Measurements from ENCODE around the gene PLEKHH3.

PLEKHH3 gene

DNA sequence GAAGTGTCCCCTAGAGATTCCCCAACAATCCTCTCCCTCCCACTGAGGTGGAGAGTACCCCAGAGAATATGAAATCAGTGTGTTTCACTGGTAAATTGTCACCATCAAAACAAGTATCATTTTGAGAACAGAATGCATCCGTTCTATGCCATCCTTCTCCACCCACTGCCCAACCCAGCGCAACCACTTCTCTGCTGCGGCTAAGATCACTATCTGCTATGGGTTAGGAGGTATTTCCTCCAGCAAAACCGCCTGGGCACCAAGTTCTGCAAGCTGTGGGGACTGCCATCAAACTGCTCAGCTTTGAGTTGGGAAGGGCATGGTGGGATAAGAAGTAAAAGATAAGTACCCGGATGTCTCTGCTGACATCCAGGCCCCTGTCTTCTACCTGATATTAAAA lies 29.9 kb upstream of the PLEKHH3 start:
- Histone ChIP-seq H3K4me2 (ENCODE audit: low read depth, low read length, poor library complexity, severe bottlenecking) (no peak overlapping the region), H2AFZ (ENCODE audit: low read length) (no peak overlapping the region), H3K27me3 (ENCODE audit: insufficient read depth, low read length, poor library complexity, severe bottlenecking) (no peaks in the 10 kb centered on the region), H3K4me3 (ENCODE audit: low read length, poor library complexity, severe bottlenecking) (no peak overlapping the region), H3K9me2 (replicated peaks; ENCODE audit: low read depth, low read length) (no peaks in the 10 kb centered on the region), H3K9ac (ENCODE audit: low read depth, low read length, poor library complexity, severe bottlenecking) (no peak overlapping the region), H3K79me2 (ENCODE audit: insufficient read depth, low read length) (no peaks in the 10 kb centered on the region), H3K9me3 (ENCODE audit: insufficient read depth, low read depth, low read length) (no peaks in the 10 kb centered on the region), H3F3A (ENCODE audit: low read depth) (no peaks in the 10 kb centered on the region), H3K4me1 (ENCODE audit: insufficient read depth, low read length, poor library complexity, severe bottlenecking) (peaks cover 7% of the 10 kb centered on the region), H3K36me3 (ENCODE audit: insufficient read depth, low read length) (peaks cover 58% of the 10 kb centered on the region; the same call in 1 of the 2 replicates), H4K20me1 (ENCODE audit: insufficient read depth, low read length, poor library complexity, severe bottlenecking) (peaks cover 4% of the 10 kb centered on the region)
- peak; percentile 53; the same call in 1 of the 2 replicates for TF ChIP-seq EZH2phosphoT487 (IDR thresholded peaks at IDR 0.05; ENCODE audit: borderline replicate concordance)
- TF ChIP-seq, protein P1, sequence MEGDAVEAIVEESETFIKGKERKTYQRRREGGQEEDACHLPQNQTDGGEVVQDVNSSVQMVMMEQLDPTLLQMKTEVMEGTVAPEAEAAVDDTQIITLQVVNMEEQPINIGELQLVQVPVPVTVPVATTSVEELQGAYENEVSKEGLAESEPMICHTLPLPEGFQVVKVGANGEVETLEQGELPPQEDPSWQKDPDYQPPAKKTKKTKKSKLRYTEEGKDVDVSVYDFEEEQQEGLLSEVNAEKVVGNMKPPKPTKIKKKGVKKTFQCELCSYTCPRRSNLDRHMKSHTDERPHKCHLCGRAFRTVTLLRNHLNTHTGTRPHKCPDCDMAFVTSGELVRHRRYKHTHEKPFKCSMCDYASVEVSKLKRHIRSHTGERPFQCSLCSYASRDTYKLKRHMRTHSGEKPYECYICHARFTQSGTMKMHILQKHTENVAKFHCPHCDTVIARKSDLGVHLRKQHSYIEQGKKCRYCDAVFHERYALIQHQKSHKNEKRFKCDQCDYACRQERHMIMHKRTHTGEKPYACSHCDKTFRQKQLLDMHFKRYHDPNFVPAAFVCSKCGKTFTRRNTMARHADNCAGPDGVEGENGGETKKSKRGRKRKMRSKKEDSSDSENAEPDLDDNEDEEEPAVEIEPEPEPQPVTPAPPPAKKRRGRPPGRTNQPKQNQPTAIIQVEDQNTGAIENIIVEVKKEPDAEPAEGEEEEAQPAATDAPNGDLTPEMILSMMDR (conservative IDR thresholded peaks at IDR 0.05; ENCODE audit: low read length), result no peak

- no peak overlapping the region for H3K4me3 ChIP-seq (ENCODE audit: low read length, poor library complexity, severe bottlenecking)
- H3K79me2 ChIP-seq (ENCODE audit: insufficient read depth, low read length), result no peaks in the 10 kb centered on the region
- H3K4me2 ChIP-seq (ENCODE audit: low read depth, low read length, poor library complexity, severe bottlenecking), result no peak overlapping the region
- no peak overlapping the region for H3K9ac ChIP-seq (ENCODE audit: low read depth, low read length, poor library complexity, severe bottlenecking)
- H3F3A ChIP-seq (ENCODE audit: low read depth), result no peaks in the 10 kb centered on the region
- no peak overlapping the region for H2AFZ ChIP-seq (ENCODE audit: low read length)
- no peaks in the 10 kb centered on the region for H3K9me3 ChIP-seq (ENCODE audit: insufficient read depth, low read depth, low read length)
- H4K20me1 ChIP-seq (ENCODE audit: insufficient read depth, low read length, poor library complexity, severe bottlenecking), result peaks cover 4% of the 10 kb centered on the region
- H3K36me3 ChIP-seq (ENCODE audit: insufficient read depth, low read length), result peaks cover 50% of the 10 kb centered on the region; the same call in 1 of the 2 replicates
- H3K4me1 ChIP-seq (ENCODE audit: insufficient read depth, low read length, poor library complexity, severe bottlenecking), result peaks cover 7% of the 10 kb centered on the region
- H3K27me3 ChIP-seq (ENCODE audit: insufficient read depth, low read length, poor library complexity, severe bottlenecking), result no peaks in the 10 kb centered on the region
- TF ChIP-seq, protein P1 (conservative IDR thresholded peaks at IDR 0.05; ENCODE audit: low read length), result no peak
- no peak for TF ChIP-seq EZH2phosphoT487 (IDR thresholded peaks at IDR 0.05; ENCODE audit: borderline replicate concordance)
- H3K9me2 ChIP-seq (replicated peaks; ENCODE audit: low read depth, low read length), result no peaks in the 10 kb centered on the region
These were observed 28.2 kb upstream of the PLEKHH3 start for GRCh38 chr17:42704837-42705494.

GRCh38 chr17:42704490-42704836 lies 27.7 kb upstream of the PLEKHH3 start:
- Histone ChIP-seq H3K79me2 (ENCODE audit: insufficient read depth, low read length) (no peaks in the 10 kb centered on the region), H3K4me2 (ENCODE audit: low read depth, low read length, poor library complexity, severe bottlenecking) (no peak overlapping the region), H3K9ac (ENCODE audit: low read depth, low read length, poor library complexity, severe bottlenecking) (no peak overlapping the region), H3F3A (ENCODE audit: low read depth) (no peaks in the 10 kb centered on the region), H3K4me1 (ENCODE audit: insufficient read depth, low read length, poor library complexity, severe bottlenecking) (peaks cover 7% of the 10 kb centered on the region), H3K27me3 (ENCODE audit: insufficient read depth, low read length, poor library complexity, severe bottlenecking) (no peaks in the 10 kb centered on the region), H3K9me2 (replicated peaks; ENCODE audit: low read depth, low read length) (no peaks in the 10 kb centered on the region), H2AFZ (ENCODE audit: low read length) (no peak overlapping the region), H3K9me3 (ENCODE audit: insufficient read depth, low read depth, low read length) (no peaks in the 10 kb centered on the region), H3K4me3 (ENCODE audit: low read length, poor library complexity, severe bottlenecking) (no peak overlapping the region), H3K36me3 (ENCODE audit: insufficient read depth, low read length) (peaks cover 45% of the 10 kb centered on the region; the same call in 1 of the 2 replicates), H4K20me1 (ENCODE audit: insufficient read depth, low read length, poor library complexity, severe bottlenecking) (peaks cover 4% of the 10 kb centered on the region)
- TF ChIP-seq EZH2phosphoT487 (IDR thresholded peaks at IDR 0.05; ENCODE audit: borderline replicate concordance), result no peak
- TF ChIP-seq, protein P1 (conservative IDR thresholded peaks at IDR 0.05; ENCODE audit: low read length), result no peak

Data from Loucy (cell line).